ENCODE data around the gene CCDC57.
A peak's percentile ranks its signal among the peaks of the same experiment; 100 is the strongest.
"Not testable (repeated sequence)": the region's sequence is repeated elsewhere in the genome, so short reads cannot be mapped to it uniquely, and the experiment has no call there.

Gene CCDC57

GRCh38 chr17:82187500-82187899 lies 25.1 kb downstream of the CCDC57 start:
- in situ Hi-C loops (cut with MboI; ENCODE audit: low pct_unique_long_range_greater_than_20kb, low sequenced_read_pairs), result no loop called here

GRCh38 chr17:82186221-82186620 lies 26.4 kb downstream of the CCDC57 start:
- in situ Hi-C loops (cut with MboI; ENCODE audit: low pct_unique_long_range_greater_than_20kb, low sequenced_read_pairs), result no loop called here
- no peak for DNase-seq

More at GRCh38 chr17:82187500-82187899, 25.1 kb downstream of the CCDC57 start:
- DNase-seq, result no peak

- in situ Hi-C loops (cut with MboI; ENCODE audit: low pct_unique_long_range_greater_than_20kb, low sequenced_read_pairs), result no loop called here
Observed at GRCh38 chr17:82184761-82185160, 27.9 kb downstream of the CCDC57 start.

GRCh38 chr17:82180776-82181528 lies 31.7 kb downstream of the CCDC57 start:
- DNase-seq, result no peak
- in situ Hi-C loops (cut with MboI; ENCODE audit: low pct_unique_long_range_greater_than_20kb, low sequenced_read_pairs), result no loop called here

More at GRCh38 chr17:82184761-82185160, 27.9 kb downstream of the CCDC57 start:
- DNase-seq, result no peak

GRCh38 chr17:82179946-82180475 lies 32.6 kb downstream of the CCDC57 start:
- DNase-seq, result no peak
- in situ Hi-C loops (cut with MboI; ENCODE audit: low pct_unique_long_range_greater_than_20kb, low sequenced_read_pairs), result no loop called here

GRCh38 chr17:82179412-82179811 lies 33.2 kb downstream of the CCDC57 start:
- in situ Hi-C loops (cut with MboI; ENCODE audit: low pct_unique_long_range_greater_than_20kb, low sequenced_read_pairs), result no loop called here
- no peak for DNase-seq

GRCh38 chr17:82178499-82179261 lies 34.0 kb downstream of the CCDC57 start:
- no peak for DNase-seq
- in situ Hi-C loops (cut with MboI; ENCODE audit: low pct_unique_long_range_greater_than_20kb, low sequenced_read_pairs), result no loop called here

- in situ Hi-C loops (cut with MboI; ENCODE audit: low pct_unique_long_range_greater_than_20kb, low sequenced_read_pairs), result no loop called here
- DNase-seq, result no peak
Observed at GRCh38 chr17:82177761-82178498, 34.7 kb downstream of the CCDC57 start.

- in situ Hi-C loops (cut with MboI; ENCODE audit: low pct_unique_long_range_greater_than_20kb, low sequenced_read_pairs), result no loop called here
- no peak for DNase-seq
Observed at GRCh38 chr17:82177276-82177675, 35.4 kb downstream of the CCDC57 start.

GRCh38 chr17:82175951-82176350 lies 36.7 kb downstream of the CCDC57 start:
- in situ Hi-C loops (cut with MboI; ENCODE audit: low pct_unique_long_range_greater_than_20kb, low sequenced_read_pairs), result no loop called here
- DNase-seq, result no peak

- in situ Hi-C loops (cut with MboI; ENCODE audit: low pct_unique_long_range_greater_than_20kb, low sequenced_read_pairs), result no loop called here
- DNase-seq, result no peak
Observed at GRCh38 chr17:82175201-82175600, 37.4 kb downstream of the CCDC57 start.

GRCh38 chr17:82174042-82174857 lies 38.4 kb downstream of the CCDC57 start:
- DNase-seq; in situ Hi-C loops (cut with MboI; ENCODE audit: low pct_unique_long_range_greater_than_20kb, low sequenced_read_pairs): not testable (repeated sequence)

- no peak for DNase-seq
Observed at GRCh38 chr17:82173351-82174041, 39.1 kb downstream of the CCDC57 start.

GRCh38 chr17:82172486-82173160 lies 40.0 kb downstream of the CCDC57 start:
- in situ Hi-C loops (cut with MboI; ENCODE audit: low pct_unique_long_range_greater_than_20kb, low sequenced_read_pairs), result no loop called here
- no peak for DNase-seq

More at GRCh38 chr17:82173351-82174041, 39.1 kb downstream of the CCDC57 start:
- in situ Hi-C loops (cut with MboI; ENCODE audit: low pct_unique_long_range_greater_than_20kb, low sequenced_read_pairs), result no loop called here

GRCh38 chr17:82171750-82172375 lies 40.8 kb downstream of the CCDC57 start:
- in situ Hi-C loops (cut with MboI; ENCODE audit: low pct_unique_long_range_greater_than_20kb, low sequenced_read_pairs), result no loop called here
- DNase-seq, result no peak

GRCh38 chr17:82170412-82170961 lies 42.2 kb downstream of the CCDC57 start:
- in situ Hi-C loops (cut with MboI; ENCODE audit: low pct_unique_long_range_greater_than_20kb, low sequenced_read_pairs), result no loop called here
- peak; percentile 81 for DNase-seq

- in situ Hi-C loops (cut with MboI; ENCODE audit: low pct_unique_long_range_greater_than_20kb, low sequenced_read_pairs), result no loop called here
- DNase-seq, result no peak
Observed at GRCh38 chr17:82168568-82168967, 44.1 kb downstream of the CCDC57 start.
